Measurements from ENCODE around the gene CPPED1.

CPPED1 gene

GRCh38 chr16:12749076-12749475 lies 54.6 kb downstream of the CPPED1 start:
- no peak overlapping the region for H3K4me3 ChIP-seq (ENCODE audit: low read depth, low read length)
- DNase-seq (ENCODE audit: low read depth), result no peak
- TF ChIP-seq CTCF (IDR thresholded peaks at IDR 0.05; ENCODE audit: control insufficient read depth, extremely low read depth, insufficient read depth), result no peak

- DNase-seq (ENCODE audit: low read depth), result no peak
- TF ChIP-seq CTCF (IDR thresholded peaks at IDR 0.05; ENCODE audit: control insufficient read depth, extremely low read depth, insufficient read depth), result no peak
- no peak overlapping the region for H3K4me3 ChIP-seq (ENCODE audit: low read depth, low read length)
These were observed 55.9 kb downstream of the CPPED1 start for GRCh38 chr16:12747827-12748226.

- no peak for TF ChIP-seq CTCF (IDR thresholded peaks at IDR 0.05; ENCODE audit: control insufficient read depth, extremely low read depth, insufficient read depth)
- H3K4me3 ChIP-seq (ENCODE audit: low read depth, low read length), result no peak overlapping the region
- DNase-seq (ENCODE audit: low read depth), result no peak
These were observed 56.4 kb downstream of the CPPED1 start for GRCh38 chr16:12747261-12747660.

GRCh38 chr16:12744860-12745259 lies 58.8 kb downstream of the CPPED1 start:
- no peak overlapping the region for H3K4me3 ChIP-seq (ENCODE audit: low read depth, low read length)
- no peak for DNase-seq (ENCODE audit: low read depth)
- no peak for TF ChIP-seq CTCF (IDR thresholded peaks at IDR 0.05; ENCODE audit: control insufficient read depth, extremely low read depth, insufficient read depth)

GRCh38 chr16:12742741-12743140 lies 60.9 kb downstream of the CPPED1 start:
- DNase-seq (ENCODE audit: low read depth), result no peak
- no peak for TF ChIP-seq CTCF (IDR thresholded peaks at IDR 0.05; ENCODE audit: control insufficient read depth, extremely low read depth, insufficient read depth)
- no peak overlapping the region for H3K4me3 ChIP-seq (ENCODE audit: low read depth, low read length)

GRCh38 chr16:12740986-12741610 lies 62.6 kb downstream of the CPPED1 start:
- TF ChIP-seq CTCF (IDR thresholded peaks at IDR 0.05; ENCODE audit: control insufficient read depth, extremely low read depth, insufficient read depth), result no peak
- no peak overlapping the region for H3K4me3 ChIP-seq (ENCODE audit: low read depth, low read length)
- DNase-seq (ENCODE audit: low read depth), result no peak

- H3K4me3 ChIP-seq (ENCODE audit: low read depth, low read length), result no peak overlapping the region
- TF ChIP-seq CTCF (IDR thresholded peaks at IDR 0.05; ENCODE audit: control insufficient read depth, extremely low read depth, insufficient read depth), result no peak
- no peak for DNase-seq (ENCODE audit: low read depth)
These were observed 63.9 kb downstream of the CPPED1 start for GRCh38 chr16:12739738-12740137.
